Neural cell (in vitro differentiated cells): ENCODE results near the gene SLFN12.

Experiments
- TF ChIP-seq, protein P1 (sequence below): IDR thresholded peaks from 2 replicates; pipeline ENCODE4 v1.6.1; 2012; ENCODE audit warnings: borderline replicate concordance
- TF ChIP-seq, protein P2 (sequence below): fragments of 450-650 bp; IDR thresholded peaks from 2 replicates; pipeline ENCODE4 v1.5.1; 2014; ENCODE audit warnings: antibody characterized with exemption, mild to moderate bottlenecking, moderate library complexity; ENCODE audit not compliant: poor library complexity, severe bottlenecking

DNA sequence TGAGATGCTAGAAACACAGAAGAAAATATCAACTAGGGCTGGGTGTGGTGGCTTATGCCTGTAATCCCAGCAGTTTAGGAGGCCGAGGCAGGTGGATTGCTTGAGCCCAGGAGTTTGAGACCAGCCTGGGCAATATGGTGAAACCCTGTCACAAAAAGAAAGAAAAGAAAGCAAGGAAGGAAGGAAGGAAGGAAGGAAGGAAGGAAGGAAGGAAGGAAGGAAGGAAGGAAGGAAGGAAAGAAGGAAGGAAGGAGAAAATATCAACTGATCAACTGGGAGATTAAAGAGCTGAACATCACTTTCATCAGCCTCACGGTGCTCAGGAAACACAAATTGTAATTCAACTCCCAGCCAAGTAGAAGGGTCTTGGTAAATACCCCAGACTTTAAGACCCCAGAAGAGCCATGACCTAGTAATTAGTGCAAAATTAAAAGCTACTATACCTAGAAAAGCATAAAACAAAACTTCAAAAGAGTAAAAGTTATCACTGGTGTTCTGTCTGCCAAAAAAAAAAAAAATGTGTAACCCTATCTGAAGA lies 44.1 kb upstream of the SLFN12 start:
- TF ChIP-seq, protein P1, sequence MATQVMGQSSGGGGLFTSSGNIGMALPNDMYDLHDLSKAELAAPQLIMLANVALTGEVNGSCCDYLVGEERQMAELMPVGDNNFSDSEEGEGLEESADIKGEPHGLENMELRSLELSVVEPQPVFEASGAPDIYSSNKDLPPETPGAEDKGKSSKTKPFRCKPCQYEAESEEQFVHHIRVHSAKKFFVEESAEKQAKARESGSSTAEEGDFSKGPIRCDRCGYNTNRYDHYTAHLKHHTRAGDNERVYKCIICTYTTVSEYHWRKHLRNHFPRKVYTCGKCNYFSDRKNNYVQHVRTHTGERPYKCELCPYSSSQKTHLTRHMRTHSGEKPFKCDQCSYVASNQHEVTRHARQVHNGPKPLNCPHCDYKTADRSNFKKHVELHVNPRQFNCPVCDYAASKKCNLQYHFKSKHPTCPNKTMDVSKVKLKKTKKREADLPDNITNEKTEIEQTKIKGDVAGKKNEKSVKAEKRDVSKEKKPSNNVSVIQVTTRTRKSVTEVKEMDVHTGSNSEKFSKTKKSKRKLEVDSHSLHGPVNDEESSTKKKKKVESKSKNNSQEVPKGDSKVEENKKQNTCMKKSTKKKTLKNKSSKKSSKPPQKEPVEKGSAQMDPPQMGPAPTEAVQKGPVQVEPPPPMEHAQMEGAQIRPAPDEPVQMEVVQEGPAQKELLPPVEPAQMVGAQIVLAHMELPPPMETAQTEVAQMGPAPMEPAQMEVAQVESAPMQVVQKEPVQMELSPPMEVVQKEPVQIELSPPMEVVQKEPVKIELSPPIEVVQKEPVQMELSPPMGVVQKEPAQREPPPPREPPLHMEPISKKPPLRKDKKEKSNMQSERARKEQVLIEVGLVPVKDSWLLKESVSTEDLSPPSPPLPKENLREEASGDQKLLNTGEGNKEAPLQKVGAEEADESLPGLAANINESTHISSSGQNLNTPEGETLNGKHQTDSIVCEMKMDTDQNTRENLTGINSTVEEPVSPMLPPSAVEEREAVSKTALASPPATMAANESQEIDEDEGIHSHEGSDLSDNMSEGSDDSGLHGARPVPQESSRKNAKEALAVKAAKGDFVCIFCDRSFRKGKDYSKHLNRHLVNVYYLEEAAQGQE, result no peak
- TF ChIP-seq, protein P2, sequence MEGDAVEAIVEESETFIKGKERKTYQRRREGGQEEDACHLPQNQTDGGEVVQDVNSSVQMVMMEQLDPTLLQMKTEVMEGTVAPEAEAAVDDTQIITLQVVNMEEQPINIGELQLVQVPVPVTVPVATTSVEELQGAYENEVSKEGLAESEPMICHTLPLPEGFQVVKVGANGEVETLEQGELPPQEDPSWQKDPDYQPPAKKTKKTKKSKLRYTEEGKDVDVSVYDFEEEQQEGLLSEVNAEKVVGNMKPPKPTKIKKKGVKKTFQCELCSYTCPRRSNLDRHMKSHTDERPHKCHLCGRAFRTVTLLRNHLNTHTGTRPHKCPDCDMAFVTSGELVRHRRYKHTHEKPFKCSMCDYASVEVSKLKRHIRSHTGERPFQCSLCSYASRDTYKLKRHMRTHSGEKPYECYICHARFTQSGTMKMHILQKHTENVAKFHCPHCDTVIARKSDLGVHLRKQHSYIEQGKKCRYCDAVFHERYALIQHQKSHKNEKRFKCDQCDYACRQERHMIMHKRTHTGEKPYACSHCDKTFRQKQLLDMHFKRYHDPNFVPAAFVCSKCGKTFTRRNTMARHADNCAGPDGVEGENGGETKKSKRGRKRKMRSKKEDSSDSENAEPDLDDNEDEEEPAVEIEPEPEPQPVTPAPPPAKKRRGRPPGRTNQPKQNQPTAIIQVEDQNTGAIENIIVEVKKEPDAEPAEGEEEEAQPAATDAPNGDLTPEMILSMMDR, result no peak
